Mucosa of stomach (tissue), 1 donor: ENCODE measurements around the gene LILRA5.
"Not testable (repeated sequence)": the region's sequence is repeated elsewhere in the genome, so short reads cannot be mapped to it uniquely, and the experiment has no call there.

Experiments
- H3K27me3 ChIP-seq: one replicate; pipeline ENCODE4 v1.7.0; 2013; ENCODE audit warnings: mild to moderate bottlenecking, low read length; ENCODE audit not compliant: control insufficient read depth, insufficient read depth
- H3K36me3 ChIP-seq: one replicate; pipeline ENCODE4 v1.7.0; 2013; ENCODE audit warnings: low read length; ENCODE audit not compliant: control insufficient read depth, insufficient read depth
- H3K4me1 ChIP-seq: one replicate; pipeline ENCODE4 v1.7.0; 2013; ENCODE audit warnings: mild to moderate bottlenecking, low read length; ENCODE audit not compliant: control insufficient read depth, insufficient read depth
- H3K4me3 ChIP-seq: one replicate; pipeline ENCODE4 v1.7.0; 2013; ENCODE audit warnings: low read length
- H3K9ac ChIP-seq: one replicate; pipeline ENCODE4 v1.7.0; 2013; ENCODE audit warnings: mild to moderate bottlenecking, low read length, moderate library complexity
- H3K9me3 ChIP-seq: one replicate; pipeline ENCODE4 v1.7.0; 2013; ENCODE audit warnings: mild to moderate bottlenecking, low read length, moderate library complexity; ENCODE audit not compliant: control insufficient read depth
- donor health status: Pancreatic carcinoma.

LILRA5 gene

DNA sequence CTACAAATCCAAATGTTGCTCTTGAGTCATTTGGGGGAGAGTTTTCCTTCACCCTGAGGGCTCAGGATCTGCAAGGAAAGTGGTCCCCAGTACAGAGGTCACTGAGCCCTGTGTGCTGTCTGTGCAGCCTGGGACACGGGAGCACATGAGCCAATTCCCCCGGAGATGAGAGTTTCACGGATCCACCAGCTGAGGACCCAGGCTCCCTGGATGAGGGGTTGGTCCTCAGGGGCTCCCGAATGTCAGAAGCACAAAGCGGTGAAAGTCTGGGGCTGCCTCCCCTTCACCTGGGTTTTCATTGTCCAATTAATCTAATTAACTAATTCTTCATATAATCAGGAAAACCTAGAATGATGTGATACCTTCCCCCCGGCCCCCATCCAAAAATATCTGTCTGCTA, 18.4 kb downstream of the LILRA5 start:
- Histone ChIP-seq H3K27me3 (no peaks in the 10 kb centered on the region), H3K4me1 (no peaks in the 10 kb centered on the region)

DNA sequence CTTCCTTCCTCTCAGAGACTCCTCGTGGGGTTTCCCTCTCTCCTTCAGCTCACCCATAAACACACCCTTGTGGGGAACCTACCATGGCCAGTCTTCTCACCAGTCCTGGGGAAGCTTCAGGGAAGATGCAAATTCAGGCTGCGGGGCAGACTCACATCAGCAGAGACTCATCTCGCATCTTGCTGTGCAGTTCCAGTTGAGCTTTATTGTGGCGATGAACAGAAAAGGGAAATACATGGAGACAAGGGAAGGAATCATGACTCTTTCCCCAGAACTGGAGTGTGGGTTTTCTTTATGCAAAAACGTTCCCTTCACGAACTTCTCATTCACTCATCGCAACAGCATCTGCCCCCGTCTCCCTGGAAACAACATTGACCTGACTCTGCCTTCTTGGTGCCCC, 23.8 kb downstream of the LILRA5 start:
- H3K9ac ChIP-seq, H3K27me3 ChIP-seq, H3K4me1 ChIP-seq, H3K9me3 ChIP-seq, H3K36me3 ChIP-seq, H3K4me3 ChIP-seq: not testable (repeated sequence)

More for the DNA sequence above, 18.4 kb downstream of the LILRA5 start:
- H3K9ac ChIP-seq: no peak overlapping the region
- H3K9me3 ChIP-seq: no peaks in the 10 kb centered on the region
- no peaks in the 10 kb centered on the region for H3K36me3 ChIP-seq
- H3K4me3 ChIP-seq: no peak overlapping the region

DNA sequence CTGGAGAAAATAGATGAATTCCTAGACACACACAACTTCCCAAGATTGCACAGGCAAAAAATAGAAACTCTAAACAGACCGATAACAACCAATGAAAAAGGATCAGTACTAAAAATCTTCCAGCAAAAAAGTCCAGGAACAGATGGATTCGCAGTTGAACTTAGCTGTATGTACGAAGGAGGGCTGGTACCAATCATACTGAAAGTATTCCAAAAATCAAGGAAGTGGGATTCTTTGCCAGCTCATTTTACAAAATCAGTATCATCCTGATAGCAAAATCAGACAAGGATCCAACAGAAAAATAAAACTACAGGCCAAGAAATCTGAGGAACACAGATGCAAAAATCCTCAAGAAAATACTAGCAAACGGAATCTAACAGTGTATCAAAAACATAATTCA, 25.5 kb downstream of the LILRA5 start:
- no peaks in the 10 kb centered on the region for H3K36me3 ChIP-seq
- no peaks in the 10 kb centered on the region for H3K9me3 ChIP-seq
- no peak overlapping the region for H3K4me3 ChIP-seq
- no peak overlapping the region for H3K9ac ChIP-seq
- H3K27me3 ChIP-seq: no peaks in the 10 kb centered on the region
- no peaks in the 10 kb centered on the region for H3K4me1 ChIP-seq

DNA sequence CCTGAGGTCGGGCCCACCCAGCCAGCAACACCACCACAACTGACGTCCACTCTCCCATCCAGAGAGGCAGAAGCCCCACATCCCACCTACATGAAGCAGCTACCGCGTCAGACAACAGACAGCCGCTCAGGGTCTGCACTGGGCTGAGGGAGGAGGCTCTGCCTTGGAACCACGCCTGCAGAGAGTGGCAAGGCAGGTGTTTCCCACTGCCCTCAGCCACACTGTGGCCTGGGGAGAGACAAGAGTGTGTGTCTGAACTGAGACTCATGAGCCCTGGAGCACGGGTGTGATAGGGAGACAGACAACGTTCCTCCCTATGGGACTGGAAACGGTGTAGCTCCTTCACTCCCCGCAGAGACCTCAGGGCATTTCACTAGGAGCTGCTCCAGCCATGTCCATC, 26.7 kb downstream of the LILRA5 start:
- H3K4me3 ChIP-seq, H3K27me3 ChIP-seq, H3K36me3 ChIP-seq, H3K9ac ChIP-seq, H3K4me1 ChIP-seq, H3K9me3 ChIP-seq: not testable (repeated sequence)

DNA sequence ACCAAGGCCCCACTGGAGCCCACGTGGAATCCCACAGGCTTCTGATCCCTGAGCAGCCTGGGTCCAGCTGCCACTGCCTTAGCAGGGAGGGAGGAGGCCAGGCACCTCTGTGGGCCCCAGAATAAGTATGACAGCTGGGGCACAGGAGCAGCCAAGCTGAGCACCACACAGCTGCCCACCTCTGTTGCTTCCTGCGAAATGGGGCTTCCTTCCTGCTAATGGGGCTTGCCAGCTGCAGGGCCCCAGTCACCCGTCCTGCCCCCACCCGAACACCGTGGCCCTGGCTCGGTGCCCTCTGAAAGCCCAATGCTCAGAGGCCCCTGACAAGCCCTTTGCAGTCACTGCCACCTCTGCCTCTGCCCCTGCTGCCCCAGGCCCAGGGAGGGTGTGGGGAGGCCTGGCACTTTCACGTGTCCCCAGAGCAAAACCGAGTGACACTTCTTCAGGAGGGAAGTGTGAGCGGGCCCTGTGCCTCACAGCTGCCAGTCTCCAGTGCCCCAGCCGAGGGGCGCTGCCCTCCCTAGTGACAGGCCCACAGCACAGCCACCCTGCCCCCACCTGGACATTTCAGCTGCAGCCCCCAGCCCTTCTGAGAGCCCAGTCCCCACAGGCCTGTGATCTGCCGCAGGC, 27.4 kb downstream of the LILRA5 start:
- not testable (repeated sequence) for H3K9me3 ChIP-seq, H3K36me3 ChIP-seq, H3K4me3 ChIP-seq, H3K9ac ChIP-seq, H3K4me1 ChIP-seq, H3K27me3 ChIP-seq

GRCh38 chr19:54282686-54283470, 30.1 kb downstream of the LILRA5 start:
- Histone ChIP-seq H3K36me3 (no peaks in the 10 kb centered on the region), H3K4me1 (no peaks in the 10 kb centered on the region), H3K9me3 (no peaks in the 10 kb centered on the region), H3K4me3 (no peak overlapping the region), H3K27me3 (no peaks in the 10 kb centered on the region), H3K9ac (no peak overlapping the region)

GRCh38 chr19:54281729-54282075, 31.3 kb downstream of the LILRA5 start:
- H3K27me3 ChIP-seq, H3K9ac ChIP-seq, H3K36me3 ChIP-seq, H3K4me1 ChIP-seq, H3K9me3 ChIP-seq, H3K4me3 ChIP-seq: not testable (repeated sequence)

DNA sequence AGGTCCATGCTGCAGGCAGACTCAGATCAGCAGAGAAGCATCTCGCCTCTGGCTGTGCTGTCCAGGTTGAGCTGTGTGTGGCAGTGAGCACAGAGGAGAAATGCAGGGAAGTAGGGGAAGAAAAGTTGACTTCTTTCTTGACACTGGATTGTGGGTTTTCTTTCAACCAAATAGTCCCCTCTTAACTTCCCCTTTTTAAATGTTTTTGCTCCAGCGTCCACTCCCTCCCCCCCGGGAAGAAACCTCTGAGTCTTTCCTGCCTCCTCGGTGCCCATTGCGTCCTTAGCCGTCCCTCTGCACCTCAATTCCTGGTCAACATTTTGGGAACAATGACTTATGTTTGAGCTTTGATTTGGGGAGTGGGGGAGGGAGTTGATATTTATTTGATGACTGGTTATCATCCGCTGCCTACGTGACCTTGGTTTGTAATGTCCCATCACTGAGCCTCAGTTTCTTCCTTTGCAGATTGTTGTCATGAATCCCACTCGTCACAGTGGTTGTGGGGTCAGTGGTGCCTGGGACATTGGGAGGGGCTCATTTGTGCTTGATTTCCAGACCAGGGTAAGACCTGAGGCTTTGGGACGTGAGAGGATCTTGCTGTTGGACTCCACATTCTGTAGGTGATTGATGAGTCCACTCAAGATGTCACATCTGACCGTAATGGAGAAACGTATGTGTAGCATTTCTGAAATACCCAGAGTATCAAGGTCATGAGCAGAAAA, 31.8 kb downstream of the LILRA5 start, which contains the start of gene LILRB2:
Gene LILRB2 (minus strand): TSS at position 104 of the 722 bp plus-strand sequence. CDS start 614 bp downstream, outside the sequence.
- Histone ChIP-seq H3K9ac (no peak within 1 kb of the TSS), H3K36me3 (no peaks in the 10 kb centered on the region), H3K4me1 (no peaks in the 10 kb centered on the region), H3K27me3 (no peaks in the 10 kb centered on the region), H3K9me3 (no peaks in the 10 kb centered on the region), H3K4me3 (no peak within 1 kb of the TSS)

DNA sequence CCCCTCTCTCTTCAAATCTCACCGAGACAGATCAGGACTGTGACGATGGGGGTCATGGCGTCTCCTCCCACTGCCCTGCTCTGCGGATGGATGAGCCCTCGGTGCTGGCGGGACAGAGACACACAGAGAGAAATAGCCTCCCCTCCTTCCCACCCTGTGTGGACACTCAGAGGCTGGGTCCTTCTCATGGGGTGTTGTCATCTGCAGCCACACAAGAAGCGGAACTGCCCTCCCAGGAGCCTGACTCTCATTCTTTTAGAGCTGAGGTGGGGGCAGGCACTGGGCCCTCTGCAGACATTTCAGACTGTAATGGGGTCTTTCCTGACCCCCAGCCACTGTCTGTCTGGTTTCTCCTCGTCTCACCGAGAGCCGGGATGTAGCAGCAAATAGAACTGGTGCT, 32.5 kb downstream of the LILRA5 start:
- not testable (repeated sequence) for H3K9ac ChIP-seq, H3K9me3 ChIP-seq, H3K27me3 ChIP-seq, H3K4me1 ChIP-seq, H3K4me3 ChIP-seq, H3K36me3 ChIP-seq

- H3K36me3 ChIP-seq, H3K4me1 ChIP-seq, H3K9me3 ChIP-seq, H3K9ac ChIP-seq, H3K27me3 ChIP-seq, H3K4me3 ChIP-seq: not testable (repeated sequence)
These were observed 32.9 kb downstream of the LILRA5 start for GRCh38 chr19:54280025-54280424.

DNA sequence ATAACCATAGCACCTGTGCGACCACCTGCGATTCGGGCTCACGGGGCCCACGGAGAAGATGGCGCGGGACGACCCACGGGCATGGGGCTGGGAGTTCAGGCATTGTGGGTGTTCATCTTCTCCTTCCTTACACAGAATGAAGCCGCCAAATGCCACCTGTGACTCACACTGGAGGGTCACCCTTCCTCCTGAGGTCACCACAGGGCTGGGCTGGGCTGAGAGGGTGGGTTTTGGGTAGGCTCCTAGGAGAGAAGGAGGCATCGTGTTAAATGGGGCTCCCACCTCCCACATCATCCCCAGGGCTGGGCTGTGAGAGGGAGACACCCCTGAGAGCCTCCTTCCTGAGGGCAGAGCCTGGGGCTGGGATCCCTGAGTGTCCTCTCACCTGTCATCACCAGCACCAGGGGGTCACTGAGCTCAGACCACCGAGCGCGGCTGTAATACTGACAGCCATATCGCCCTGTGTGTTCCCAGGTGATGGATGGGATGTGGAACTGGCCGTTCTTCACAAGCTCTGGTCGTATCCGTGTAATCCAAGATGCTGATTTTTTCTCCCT, 33.5 kb downstream of the LILRA5 start:
- H3K36me3 ChIP-seq: no peaks in the 10 kb centered on the region
- no peaks in the 10 kb centered on the region for H3K9me3 ChIP-seq
- no peak overlapping the region for H3K9ac ChIP-seq
- H3K4me3 ChIP-seq: no peak overlapping the region
- H3K27me3 ChIP-seq: no peaks in the 10 kb centered on the region
- no peaks in the 10 kb centered on the region for H3K4me1 ChIP-seq

GRCh38 chr19:54278571-54279195, 34.3 kb downstream of the LILRA5 start:
- not testable (repeated sequence) for H3K27me3 ChIP-seq, H3K4me1 ChIP-seq, H3K4me3 ChIP-seq

More at GRCh38 chr19:54278571-54279195, 34.3 kb downstream of the LILRA5 start:
- H3K9me3 ChIP-seq, H3K9ac ChIP-seq, H3K36me3 ChIP-seq: not testable (repeated sequence)
